Kidney glomerular epithelial cell (primary cell): ENCODE measurements around the gene CTF1.

Source experiments
- DNase-seq: peaks from one replicate; lab custom pipeline; 2025; lab: John Stamatoyannopoulos, UW

The CTF1 gene

DNA sequence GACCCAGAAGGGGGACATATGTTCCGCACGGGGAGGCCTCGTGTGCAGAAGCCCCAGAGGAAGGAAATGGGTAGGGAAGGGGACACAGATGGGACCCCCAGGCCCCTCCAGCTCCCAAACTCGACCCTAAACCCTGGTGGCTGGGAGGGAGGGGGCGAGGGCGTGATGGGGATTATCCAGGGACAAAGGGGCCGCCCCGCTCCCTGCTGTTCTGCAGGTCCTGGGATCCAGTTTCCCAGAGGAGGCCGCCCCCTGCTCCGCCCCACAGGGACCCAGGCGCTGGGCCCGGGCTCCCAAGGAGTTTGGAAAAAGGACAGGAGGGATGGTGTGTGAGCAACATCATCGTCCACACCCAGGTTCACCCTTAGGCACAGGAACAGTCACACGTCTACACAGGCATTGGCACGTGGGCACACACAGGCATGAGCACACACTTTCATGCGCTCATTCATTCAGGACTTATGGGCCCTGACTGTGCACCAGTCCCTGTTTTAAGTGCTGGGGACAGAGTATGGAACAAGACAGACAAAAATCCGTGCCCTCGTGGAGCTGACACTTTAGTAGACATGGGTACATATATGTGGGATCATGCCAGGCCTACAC, 14.1 kb downstream of the CTF1 start:
- DNase-seq, result no peak

DNA sequence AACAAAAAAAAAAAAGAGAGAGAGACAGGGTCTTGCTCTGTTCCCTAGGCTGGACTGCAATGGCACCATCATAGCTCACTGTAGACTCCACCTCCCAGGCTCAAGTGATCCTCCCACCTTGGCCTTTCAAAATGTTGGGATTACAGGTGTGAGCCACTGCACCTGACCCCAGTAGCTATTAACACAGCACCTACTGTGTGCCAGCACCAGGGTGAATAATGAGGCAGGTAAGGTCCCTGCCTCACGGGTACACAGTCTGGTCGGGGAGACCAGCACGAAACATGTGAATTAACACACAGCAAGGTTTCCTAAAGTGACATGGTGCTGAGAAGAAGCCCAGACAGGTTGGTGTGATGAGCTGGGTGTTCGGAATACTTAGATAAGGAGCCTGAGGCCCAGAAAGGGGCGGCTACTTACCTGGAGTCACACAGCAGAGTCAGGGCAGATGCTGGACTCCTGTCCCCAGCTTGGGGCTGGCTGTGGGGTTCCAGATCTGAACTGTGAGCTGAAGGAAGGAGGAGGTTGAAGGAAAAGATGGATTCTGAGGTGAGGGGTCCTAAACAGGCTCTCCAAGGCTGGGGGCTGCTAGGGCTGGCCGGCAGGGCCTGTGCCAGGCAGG, 16.5 kb downstream of the CTF1 start:
- no peak for DNase-seq

- DNase-seq, result no peak
Measured at GRCh38 chr16:30914830-30915229, 18.4 kb downstream of the CTF1 start.

DNA sequence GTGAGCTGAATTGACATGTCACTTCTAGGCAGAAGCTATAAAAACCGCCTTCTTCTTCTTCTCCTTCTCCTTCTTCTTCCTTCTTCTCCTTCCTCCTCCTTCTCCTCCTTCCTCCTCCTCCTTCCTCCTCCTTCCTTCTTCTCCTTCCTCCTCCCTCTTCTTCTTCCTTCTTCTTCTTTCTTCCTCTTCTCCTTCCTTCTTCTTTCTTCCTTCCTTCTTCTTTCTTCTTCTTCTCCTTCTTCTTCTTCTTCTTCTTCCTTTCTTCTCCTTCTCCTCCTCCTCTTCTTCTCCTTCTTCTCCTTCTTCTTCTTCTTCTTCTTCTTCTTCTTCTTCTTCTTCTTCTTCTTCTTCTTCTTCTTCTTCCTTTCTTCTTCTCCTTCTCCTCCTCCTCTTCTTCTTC, 22.2 kb downstream of the CTF1 start:
- no peak for DNase-seq

- DNase-seq, result no peak
Measured at GRCh38 chr16:30920891-30921290, 24.5 kb downstream of the CTF1 start.

- peak; percentile 73 for DNase-seq
Measured at GRCh38 chr16:30921459-30921747, 25.0 kb downstream of the CTF1 start.

- no peak for DNase-seq
Measured at GRCh38 chr16:30921748-30922419, 25.5 kb downstream of the CTF1 start.

- DNase-seq, result peak; percentile 99
Measured at GRCh38 chr16:30922420-30922959, 26.1 kb downstream of the CTF1 start.

DNA sequence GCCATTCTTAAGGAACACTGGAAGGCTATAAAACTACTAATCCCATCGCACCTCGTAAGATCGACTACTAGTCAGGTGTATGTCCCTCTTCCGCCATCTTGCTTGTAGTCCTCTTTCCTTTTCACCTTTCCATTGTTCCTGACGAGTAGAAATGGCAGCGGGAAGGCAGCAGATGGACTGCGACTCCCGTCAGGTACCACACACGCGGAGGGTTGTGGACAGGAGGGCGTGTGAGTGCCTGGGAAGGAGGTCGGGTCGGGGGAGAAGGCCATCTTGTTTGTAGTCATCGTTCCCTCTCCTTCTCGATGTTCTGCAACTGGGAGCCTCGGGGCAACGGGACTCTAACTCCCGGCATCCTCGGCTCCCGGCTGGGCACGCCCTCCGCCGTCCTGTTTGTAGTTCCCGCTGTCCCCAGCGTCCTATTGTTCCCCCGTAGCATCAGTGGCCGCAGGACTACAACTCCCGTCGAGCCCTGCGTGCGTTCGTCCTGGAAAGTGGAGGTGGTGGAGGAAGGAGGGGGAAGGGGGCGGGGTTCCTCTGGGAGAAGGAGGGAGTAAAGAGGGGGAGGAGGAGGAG, 26.6 kb downstream of the CTF1 start:
- DNase-seq, result peak; percentile 100

GRCh38 chr16:30923554-30924075, 27.2 kb downstream of the CTF1 start, which contains the start of gene FBXL19:
Gene FBXL19, plus strand, starts transcription at chr16:30923572. Its CDS starts 2,183 bp downstream, at chr16:30925755.
- no peak for DNase-seq

- no peak for DNase-seq
Measured at GRCh38 chr16:30924076-30924912, 27.9 kb downstream of the CTF1 start.

DNA sequence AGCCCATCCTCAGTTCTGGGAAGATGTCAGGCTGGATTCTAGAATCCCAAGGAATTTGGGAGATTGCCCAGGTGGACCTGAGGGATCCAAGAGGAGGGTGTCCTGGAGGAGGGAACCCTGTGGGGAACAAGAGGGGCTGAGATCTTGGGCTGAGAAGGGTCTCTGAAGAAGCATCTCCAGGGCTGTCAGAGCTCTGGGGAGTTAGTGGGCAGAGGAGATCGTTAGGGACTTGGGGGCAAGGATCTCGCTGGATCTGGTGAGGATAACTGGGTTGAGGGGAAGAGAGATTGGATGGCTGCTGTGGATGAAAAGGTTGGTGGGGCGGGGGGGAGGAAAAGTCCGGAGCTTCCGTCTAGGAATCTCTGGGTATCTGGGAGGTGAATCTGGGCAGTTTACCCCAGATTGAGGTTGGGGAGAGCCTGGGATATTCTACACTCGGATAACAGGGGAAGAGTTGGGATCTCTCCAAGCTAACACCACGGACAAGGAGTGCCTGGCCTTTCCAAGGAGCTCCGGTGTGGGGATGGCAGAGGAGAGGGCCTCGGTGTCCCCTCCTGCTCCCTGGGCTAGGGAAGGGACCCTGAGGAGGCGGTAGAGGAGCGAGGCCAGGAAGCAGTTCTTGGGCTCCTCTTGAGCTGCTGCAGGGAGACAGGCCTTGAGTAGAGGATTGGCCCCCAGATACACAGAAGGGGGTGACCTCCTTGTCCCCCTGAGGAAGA, 28.7 kb downstream of the CTF1 start:
- no peak for DNase-seq

GRCh38 chr16:30925632-30925987, 29.2 kb downstream of the CTF1 start:
- DNase-seq, result no peak

DNA sequence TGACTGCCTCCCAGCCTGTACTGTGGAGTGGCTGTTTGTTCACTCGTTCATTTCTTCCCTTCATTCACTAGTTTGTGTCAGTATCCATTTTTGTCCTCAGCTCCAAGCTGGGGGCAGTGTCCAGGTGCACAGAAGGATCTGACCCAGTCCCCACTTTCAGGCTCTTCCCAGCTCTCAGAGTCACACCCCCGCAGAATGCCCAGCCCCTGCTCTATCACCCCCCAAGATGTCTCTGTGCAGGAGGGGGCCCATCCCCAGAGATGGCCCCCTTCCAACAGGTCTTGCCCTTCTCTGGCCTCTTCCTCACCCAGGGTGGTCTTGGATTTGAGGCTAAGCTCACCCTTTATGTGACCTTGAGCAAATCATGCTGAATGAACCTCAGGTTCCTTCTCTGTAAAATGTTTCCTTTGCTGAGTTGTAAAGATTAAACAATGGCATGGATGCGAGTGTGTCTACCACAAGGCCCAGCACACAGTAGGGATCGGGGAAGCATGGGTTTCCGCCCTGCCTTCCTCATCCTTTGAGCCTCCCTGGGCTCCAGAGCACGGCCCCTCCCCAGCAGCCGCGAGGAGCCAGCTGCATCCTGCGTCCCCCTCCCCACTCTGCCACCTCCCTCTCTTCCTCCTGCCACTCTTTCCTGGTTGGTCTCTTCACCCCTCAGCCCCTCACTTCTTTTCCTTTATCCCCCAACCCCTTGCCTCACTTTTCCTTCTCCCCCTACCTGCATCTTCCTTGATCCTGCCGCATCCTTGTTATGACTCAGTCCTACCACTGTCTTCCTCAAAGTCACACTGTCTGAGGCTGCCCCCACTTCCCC, 29.8 kb downstream of the CTF1 start:
- DNase-seq, result no peak

GRCh38 chr16:30926937-30927788, 30.7 kb downstream of the CTF1 start:
- no peak for DNase-seq

DNA sequence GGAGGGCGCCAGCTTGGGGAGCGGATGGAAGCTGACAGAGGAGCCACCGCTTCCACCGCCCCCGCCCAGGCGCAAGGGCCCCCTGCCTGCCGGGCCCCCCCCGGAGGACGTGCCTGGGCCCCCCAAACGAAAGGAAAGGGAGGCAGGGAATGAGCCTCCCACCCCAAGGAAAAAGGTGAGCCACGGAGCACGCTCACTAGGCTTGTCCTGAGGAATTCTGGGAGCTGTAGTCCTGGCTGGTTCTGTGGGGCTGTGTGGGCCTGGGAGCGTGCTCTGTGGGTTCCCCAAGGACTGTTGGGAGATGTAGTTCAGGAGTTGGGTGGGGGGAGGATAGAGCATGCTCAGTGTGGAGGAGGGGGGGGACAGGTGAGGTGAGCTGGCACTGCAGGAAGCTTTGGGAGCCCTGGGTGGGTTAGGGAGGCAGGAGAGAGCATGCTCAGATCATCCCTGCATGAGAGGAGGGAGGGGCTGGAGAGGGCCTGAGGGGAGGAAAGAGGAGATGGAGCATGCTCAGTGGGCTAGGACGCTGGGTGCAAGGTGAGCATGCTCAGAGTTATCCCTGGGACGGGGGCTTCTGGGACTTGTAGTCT, 31.5 kb downstream of the CTF1 start:
- DNase-seq, result no peak

DNA sequence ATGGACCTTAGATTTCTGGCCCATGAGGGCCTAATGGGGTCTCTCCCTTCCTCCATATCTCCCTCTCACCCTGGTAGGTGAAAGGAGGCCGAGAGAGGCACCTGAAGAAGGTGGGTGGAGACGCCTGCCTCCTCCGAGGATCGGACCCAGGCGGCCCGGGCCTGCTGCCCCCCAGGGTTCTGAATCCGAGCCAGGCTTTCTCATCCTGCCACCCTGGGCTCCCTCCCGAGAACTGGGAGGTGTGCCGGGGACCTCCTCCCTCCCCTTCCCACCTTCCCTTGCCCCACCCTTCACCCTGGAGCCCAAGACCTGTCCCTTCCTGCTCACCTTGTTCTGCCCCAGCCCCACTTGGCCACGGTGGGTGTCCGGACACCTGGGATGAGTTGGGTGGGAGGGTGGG, 32.0 kb downstream of the CTF1 start:
- DNase-seq, result no peak

DNA sequence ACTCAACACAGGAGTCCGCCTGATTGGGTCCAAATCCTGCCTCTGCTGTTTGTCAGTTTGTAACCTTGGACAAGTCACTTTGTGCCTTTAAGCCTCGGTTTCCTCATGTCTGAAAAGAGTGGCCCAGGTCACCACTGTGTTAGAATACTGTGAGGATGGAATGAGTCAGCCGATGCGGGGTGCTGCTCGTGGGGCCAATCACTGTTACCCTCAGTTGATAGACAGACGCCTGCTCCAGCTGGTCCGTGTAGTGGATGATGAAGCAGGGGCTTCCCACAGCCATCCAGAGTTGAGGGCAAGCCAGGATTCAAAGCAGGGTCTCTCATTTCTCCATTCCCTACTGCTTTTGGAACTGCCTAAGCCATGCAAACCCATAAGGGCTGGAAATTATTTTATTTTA, 32.8 kb downstream of the CTF1 start:
- no peak for DNase-seq

GRCh38 chr16:30930160-30930571, 33.8 kb downstream of the CTF1 start:
- no peak for DNase-seq
